Tibial nerve (tissue), 4 donors: ENCODE results near the gene TAOK3.

Experiments
- EP300 ChIP-seq, 2 donors: sonication (generic); formaldehyde crosslinking; IDR thresholded peaks; one replicate each; pipeline ENCODE4 v1.6.1; 2017; ENCODE audit warnings: antibody characterized with exemption in 2 of 2, mild to moderate bottlenecking in 1 of 2
- POLR2A ChIP-seq, 2 donors: fragments of 450-650 bp; IDR thresholded peaks; one replicate each; pipeline ENCODE4 v1.6.1; 2017; ENCODE audit warnings: antibody characterized with exemption in 2 of 2, mild to moderate bottlenecking in 2 of 2, moderate library complexity in 2 of 2
- TF ChIP-seq, protein P1 (sequence below), 5 experiments: fragments of 200-600 bp in 3 of 5; fragments of 450-650 bp in 2 of 5; sonication (generic) in 3 of 5; IDR thresholded peaks; one replicate each; pipeline ENCODE4 v1.5.1; 2016 to 2019; ENCODE audit warnings: antibody characterized with exemption in 5 of 5, mild to moderate bottlenecking in 3 of 5, moderate library complexity in 2 of 5

- TF ChIP-seq, protein P1, sequence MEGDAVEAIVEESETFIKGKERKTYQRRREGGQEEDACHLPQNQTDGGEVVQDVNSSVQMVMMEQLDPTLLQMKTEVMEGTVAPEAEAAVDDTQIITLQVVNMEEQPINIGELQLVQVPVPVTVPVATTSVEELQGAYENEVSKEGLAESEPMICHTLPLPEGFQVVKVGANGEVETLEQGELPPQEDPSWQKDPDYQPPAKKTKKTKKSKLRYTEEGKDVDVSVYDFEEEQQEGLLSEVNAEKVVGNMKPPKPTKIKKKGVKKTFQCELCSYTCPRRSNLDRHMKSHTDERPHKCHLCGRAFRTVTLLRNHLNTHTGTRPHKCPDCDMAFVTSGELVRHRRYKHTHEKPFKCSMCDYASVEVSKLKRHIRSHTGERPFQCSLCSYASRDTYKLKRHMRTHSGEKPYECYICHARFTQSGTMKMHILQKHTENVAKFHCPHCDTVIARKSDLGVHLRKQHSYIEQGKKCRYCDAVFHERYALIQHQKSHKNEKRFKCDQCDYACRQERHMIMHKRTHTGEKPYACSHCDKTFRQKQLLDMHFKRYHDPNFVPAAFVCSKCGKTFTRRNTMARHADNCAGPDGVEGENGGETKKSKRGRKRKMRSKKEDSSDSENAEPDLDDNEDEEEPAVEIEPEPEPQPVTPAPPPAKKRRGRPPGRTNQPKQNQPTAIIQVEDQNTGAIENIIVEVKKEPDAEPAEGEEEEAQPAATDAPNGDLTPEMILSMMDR (IDR thresholded peaks at IDR 0.05): peak; percentile 15 to 35 (median 24)
- TF ChIP-seq POLR2A (IDR thresholded peaks at IDR 0.05) (no peak), EP300 (IDR thresholded peaks at IDR 0.05) (no peak)
Measured at GRCh38 chr12:118164798-118165486, 207.8 kb downstream of the TAOK3 start.
